Measurements from ENCODE around the gene ATL3.

GRCh38 chr11:63613517-63614135, 57.5 kb downstream of the ATL3 start:
- TF ChIP-seq EZH2 (IDR thresholded peaks at IDR 0.05; ENCODE audit: low read length, missing control alignments) (no peak), CTCF (conservative IDR thresholded peaks at IDR 0.05 in 1 of 2, IDR thresholded peaks at IDR 0.05 in 1 of 2; ENCODE audit: low read depth in 1 of 2, low read length in 2 of 2) (no peak)
